ENCODE data around the gene TP63.
"Not testable (repeated sequence)": the region's sequence is repeated elsewhere in the genome, so short reads cannot be mapped to it uniquely, and the experiment has no call there.

The TP63 gene

GRCh38 chr3:189664311-189664710, 33.1 kb downstream of the TP63 start:
- TF ChIP-seq ZFX (IDR thresholded peaks at IDR 0.05): no peak
- TF ChIP-seq, protein P1, sequence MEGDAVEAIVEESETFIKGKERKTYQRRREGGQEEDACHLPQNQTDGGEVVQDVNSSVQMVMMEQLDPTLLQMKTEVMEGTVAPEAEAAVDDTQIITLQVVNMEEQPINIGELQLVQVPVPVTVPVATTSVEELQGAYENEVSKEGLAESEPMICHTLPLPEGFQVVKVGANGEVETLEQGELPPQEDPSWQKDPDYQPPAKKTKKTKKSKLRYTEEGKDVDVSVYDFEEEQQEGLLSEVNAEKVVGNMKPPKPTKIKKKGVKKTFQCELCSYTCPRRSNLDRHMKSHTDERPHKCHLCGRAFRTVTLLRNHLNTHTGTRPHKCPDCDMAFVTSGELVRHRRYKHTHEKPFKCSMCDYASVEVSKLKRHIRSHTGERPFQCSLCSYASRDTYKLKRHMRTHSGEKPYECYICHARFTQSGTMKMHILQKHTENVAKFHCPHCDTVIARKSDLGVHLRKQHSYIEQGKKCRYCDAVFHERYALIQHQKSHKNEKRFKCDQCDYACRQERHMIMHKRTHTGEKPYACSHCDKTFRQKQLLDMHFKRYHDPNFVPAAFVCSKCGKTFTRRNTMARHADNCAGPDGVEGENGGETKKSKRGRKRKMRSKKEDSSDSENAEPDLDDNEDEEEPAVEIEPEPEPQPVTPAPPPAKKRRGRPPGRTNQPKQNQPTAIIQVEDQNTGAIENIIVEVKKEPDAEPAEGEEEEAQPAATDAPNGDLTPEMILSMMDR (conservative IDR thresholded peaks at IDR 0.05): no peak
- no peak overlapping the region for H3K27ac ChIP-seq

- not testable (repeated sequence) for H3K27ac ChIP-seq
Observed at GRCh38 chr3:189672346-189672745, 41.2 kb downstream of the TP63 start.

DNA sequence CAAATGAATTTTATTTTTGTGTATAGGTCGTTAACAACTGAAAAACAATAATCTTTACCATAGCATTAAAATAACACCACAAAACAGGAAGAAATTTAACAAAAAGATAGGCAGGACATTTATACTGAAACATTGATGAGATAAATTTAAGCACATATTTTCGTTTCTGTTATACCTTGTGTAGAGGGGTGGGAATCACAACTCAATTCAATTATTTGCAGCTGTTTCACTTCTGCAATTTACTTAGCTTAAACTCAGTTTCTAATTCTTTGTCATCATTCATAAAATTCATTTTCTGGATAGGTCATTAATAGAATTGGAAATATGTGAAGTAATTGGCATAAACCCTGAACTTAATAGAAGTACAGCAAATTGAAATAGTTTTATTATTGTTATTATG, 42.3 kb downstream of the TP63 start:
- TF ChIP-seq, protein P1 (conservative IDR thresholded peaks at IDR 0.05): no peak
- no peak for TF ChIP-seq ZFX (IDR thresholded peaks at IDR 0.05)
- no peak overlapping the region for H3K27ac ChIP-seq

DNA sequence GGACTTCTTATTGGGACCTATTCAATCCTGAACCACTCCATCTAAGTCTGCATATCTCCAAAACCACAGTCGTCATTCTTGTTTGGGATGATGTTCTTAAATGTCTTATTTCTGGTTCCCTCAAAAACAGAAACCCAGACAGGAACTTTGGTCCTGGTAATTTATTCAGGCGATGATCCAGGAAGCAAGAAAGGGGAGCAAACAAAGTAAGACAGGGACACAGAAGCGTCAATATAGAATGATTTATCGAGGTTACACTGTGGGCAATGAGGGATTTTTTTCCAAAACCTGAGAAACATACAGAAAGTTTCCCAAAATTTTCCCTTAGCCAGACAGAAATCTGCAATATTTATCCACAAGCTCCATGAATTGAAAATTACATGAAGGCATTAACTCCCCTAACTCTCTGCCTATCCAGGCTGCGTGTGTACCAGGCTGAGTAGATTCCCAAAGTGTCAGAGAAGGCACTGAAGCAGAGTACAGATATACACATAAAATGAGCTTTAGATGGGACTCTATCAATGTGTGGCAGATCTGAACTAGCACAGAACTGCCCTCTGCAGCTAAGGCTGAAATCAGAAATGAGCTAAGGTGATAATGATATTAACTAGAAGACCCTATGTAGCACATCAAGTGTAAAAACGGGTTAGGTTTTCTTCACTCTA, 43.2 kb downstream of the TP63 start:
- H3K27ac ChIP-seq: no peak overlapping the region
- TF ChIP-seq, protein P1 (conservative IDR thresholded peaks at IDR 0.05): no peak
- TF ChIP-seq ZFX (IDR thresholded peaks at IDR 0.05): no peak

DNA sequence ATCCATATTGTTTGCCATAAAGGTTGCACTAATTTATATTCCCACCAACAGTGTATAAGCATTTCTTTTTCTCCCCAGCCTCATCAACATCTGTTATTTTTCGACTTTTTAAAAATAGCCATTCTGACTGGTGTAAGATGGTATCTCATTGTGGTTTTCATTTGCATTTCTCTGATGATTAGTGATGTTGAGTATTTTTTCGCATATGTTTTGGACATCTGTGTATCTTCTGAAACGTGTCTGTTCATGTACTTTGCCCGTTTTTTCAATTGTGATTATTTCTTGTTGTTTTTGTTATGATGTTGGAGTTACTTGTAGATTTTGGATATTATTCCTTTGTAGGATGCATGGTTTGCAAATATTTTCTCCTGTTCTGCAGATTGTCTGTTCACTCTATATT, 46.5 kb downstream of the TP63 start:
- no peak overlapping the region for H3K27ac ChIP-seq
- no peak for TF ChIP-seq ZFX (IDR thresholded peaks at IDR 0.05)
- TF ChIP-seq, protein P1 (conservative IDR thresholded peaks at IDR 0.05): no peak

DNA sequence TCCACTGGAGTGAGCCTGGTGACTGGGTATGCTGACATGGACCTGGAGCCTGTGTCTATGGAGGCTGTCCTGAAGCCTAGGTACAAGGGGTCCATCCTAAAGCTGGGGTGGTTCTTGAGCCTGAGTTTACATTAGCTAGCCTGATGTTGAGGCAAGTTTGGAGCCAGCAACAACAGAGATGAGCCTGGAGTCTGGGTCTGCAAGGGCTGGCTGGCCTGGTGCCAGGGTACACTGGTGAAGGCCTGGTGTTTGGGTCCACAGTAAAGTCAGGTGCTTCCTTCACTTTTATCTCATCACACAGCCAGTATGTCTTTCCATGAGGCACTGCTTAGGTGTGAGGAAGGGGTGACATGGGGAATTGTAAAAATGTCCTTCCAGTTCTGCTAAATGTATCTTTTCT, 49.5 kb downstream of the TP63 start:
- no peak overlapping the region for H3K27ac ChIP-seq
- TF ChIP-seq, protein P1 (conservative IDR thresholded peaks at IDR 0.05): no peak
- no peak for TF ChIP-seq ZFX (IDR thresholded peaks at IDR 0.05)

DNA sequence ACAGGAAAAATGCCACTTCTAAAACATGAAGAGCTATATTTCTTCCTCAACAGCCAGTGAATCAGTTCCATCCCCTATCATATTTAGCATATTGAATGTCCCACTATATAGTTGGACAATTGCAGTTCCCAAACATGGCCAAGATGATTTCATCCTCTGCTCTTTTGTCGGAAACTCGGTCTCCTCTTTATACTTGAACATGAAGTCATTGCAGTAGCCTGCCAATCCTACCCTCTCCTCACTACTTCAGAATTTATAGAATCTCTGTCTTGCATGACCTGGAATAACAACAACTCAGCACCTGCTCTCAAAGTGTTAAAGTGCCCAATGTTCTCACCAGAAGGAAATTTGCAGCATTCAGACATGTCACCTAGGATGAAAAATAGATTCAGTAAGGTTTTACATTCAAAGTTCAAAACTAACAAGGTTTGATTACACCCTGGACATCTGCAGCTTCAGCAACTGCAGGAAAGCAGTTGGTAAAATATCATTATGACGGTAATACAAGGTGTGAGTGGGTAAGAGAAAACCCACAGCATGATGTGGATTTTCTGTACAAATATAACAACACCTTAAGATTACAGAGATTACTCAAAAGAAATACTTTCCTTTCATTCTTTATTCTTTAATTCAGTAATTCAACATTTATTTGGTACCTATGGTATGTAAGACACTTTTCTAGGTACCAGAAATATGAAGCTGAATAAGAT, 52.5 kb downstream of the TP63 start:
- no peak for TF ChIP-seq ZFX (IDR thresholded peaks at IDR 0.05)
- TF ChIP-seq, protein P1 (conservative IDR thresholded peaks at IDR 0.05): no peak
- H3K27ac ChIP-seq: no peak overlapping the region

DNA sequence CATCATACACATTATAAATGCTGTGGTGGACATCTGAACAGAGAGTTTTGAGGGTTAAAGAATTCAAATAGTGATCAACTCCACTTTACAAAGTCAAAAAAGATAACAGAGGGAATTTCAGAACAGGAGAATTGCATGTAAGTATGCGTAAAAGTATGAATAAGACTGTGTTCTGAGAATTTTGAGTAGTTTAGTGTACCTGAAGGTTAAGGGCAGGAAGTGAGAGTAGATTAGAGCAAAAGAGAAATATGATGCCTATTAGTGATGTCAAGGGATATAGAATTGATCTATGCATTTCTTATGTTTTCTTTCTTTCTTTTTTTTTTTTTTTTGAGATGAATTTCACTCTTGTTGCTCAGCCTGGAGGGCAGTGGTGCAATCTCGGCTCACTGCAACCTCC, 53.1 kb downstream of the TP63 start:
- TF ChIP-seq, protein P1 (conservative IDR thresholded peaks at IDR 0.05): no peak
- no peak for TF ChIP-seq ZFX (IDR thresholded peaks at IDR 0.05)
- H3K27ac ChIP-seq: no peak overlapping the region

Measured in C4-2B (cell line).